Skeletal muscle satellite cell (primary cell): ENCODE measurements around the gene UACA.

Source experiments
- H3K27me3 ChIP-seq: 2 replicates; pipeline ENCODE4 v1.7.0; 2013; ENCODE audit warnings: low read length; ENCODE audit not compliant: control insufficient read depth, insufficient read depth
- H3K36me3 ChIP-seq: 2 replicates; pipeline ENCODE4 v1.7.0; 2013; ENCODE audit warnings: mild to moderate bottlenecking, control low read depth, low read length; ENCODE audit not compliant: insufficient read depth
- H3K4me1 ChIP-seq: 2 replicates; pipeline ENCODE4 v1.7.0; 2013; ENCODE audit warnings: low read length; ENCODE audit not compliant: control insufficient read depth, insufficient read depth
- H3K4me2 ChIP-seq: 2 replicates; pipeline ENCODE4 v1.7.0; 2013; ENCODE audit warnings: mild to moderate bottlenecking, low read length
- H3K4me3 ChIP-seq: 2 replicates; pipeline ENCODE4 v1.7.0; 2013; ENCODE audit warnings: low read length
- H3K9ac ChIP-seq: 2 replicates; pipeline ENCODE4 v1.7.0; 2013; ENCODE audit warnings: mild to moderate bottlenecking, low read depth, low read length, moderate library complexity
- H3K9me3 ChIP-seq: replicated peaks from 2 replicates; pipeline ENCODE4 v1.7.0; 2013; ENCODE audit warnings: mild to moderate bottlenecking, control low read depth, low read length

Gene UACA

DNA sequence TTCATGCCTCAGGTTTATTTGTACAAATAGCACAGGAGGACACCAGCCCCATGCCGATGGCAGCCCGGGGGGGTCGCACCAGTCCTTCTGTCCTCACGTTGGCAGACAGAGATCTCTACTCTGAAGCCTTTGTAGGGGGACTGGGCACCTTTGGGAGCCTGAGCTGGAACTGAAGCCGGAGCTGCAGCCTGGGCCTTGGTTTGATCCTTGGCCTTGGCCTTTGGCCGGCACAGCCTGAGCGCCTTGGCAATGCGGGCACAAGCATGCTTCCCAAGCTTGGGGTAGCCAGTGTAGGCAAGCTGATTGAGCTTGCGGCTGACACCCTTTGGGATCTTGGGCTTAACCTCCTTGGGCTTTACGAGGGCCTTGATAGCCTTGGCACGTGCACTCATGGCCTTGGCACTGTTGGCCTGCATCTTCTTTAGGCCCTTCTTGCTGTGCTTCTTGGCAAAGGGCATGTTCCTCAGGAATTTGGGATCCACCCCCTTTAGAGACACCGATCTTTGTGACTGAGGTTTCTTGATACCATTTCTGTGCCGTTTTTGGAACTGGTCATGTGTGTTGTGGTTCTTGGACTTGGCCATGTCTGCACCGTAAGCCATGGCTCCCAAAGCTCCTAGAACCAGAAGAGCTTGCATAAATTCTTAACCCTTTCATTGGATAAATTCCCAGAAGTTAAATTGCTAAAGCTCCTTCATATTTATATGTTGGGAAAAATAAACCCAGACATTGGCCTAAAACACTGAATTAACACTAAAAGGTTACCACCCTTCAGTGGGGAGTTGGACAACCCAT is 33.4 kb upstream of the UACA start:
- H3K27me3 ChIP-seq, result no peaks in the 10 kb centered on the region
- no peaks in the 10 kb centered on the region for H3K9me3 ChIP-seq
- H3K9ac ChIP-seq, result no peak overlapping the region
- no peak overlapping the region for H3K4me3 ChIP-seq
- no peaks in the 10 kb centered on the region for H3K36me3 ChIP-seq
- no peak overlapping the region for H3K4me2 ChIP-seq
- peaks cover 80% of the 10 kb centered on the region for H3K4me1 ChIP-seq

DNA sequence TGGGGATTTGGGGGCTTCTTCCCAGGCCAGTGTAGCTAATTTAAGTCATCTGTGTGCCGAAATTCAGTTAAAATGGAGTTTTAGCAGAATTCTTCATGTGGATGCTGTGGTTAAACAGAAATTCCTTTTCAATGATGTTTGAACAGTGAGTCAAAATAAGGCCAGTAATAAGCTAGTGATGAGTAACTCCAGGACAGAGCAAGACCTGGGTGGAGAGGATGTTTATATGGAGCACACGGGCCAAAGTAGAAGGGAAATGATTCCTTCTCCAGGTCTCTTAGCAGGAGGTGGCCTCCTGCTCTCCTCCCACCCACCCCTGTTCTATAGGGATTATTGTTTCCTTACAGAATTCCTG is 31.9 kb upstream of the UACA start:
- peak overlapping the region; percentile 43 for H3K4me3 ChIP-seq

DNA sequence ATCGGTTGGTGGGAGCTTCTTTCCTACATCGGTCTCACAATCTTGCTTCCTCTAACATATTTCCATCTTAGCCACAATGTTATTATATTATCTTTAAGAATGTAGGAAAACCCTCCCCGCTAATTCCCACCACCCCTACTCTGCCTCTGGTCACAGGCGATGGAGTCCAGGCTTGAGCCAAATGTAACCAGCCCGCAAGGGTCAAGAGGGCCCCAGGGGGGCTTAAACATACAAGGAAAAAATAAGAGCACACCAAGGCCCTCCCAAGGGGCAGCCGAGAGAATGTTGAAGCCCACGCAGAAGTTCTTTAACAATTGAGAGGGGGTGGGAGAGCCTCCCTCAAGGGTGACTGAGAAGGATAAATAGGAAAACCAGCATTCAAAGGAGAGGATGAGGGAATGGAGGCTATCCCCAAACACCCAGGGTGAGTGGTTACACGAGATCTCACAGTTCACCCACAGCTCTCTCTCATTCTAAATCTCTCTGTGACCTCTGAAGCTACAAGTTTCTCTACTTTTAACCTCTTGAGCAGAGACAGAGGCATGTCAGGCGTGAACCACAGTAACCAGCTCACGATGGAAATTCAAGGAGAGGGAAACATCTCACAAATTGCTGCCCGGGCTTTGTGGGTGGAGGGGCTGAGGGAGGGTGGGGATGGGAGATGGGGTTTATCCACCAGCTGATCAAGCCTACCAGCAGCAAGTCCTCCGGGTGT is 31.4 kb upstream of the UACA start:
- no peaks in the 10 kb centered on the region for H3K36me3 ChIP-seq
- H3K4me1 ChIP-seq, result peaks cover 73% of the 10 kb centered on the region
- H3K4me3 ChIP-seq, result peak overlapping the region; percentile 43
- H3K4me2 ChIP-seq, result peak overlapping the region; percentile 74
- no peaks in the 10 kb centered on the region for H3K9me3 ChIP-seq
- H3K27me3 ChIP-seq, result no peaks in the 10 kb centered on the region
- peak overlapping the region; percentile 87 for H3K9ac ChIP-seq

More for the DNA sequence above, 31.9 kb upstream of the UACA start:
- no peaks in the 10 kb centered on the region for H3K27me3 ChIP-seq
- H3K36me3 ChIP-seq, result no peaks in the 10 kb centered on the region
- H3K4me2 ChIP-seq, result peak overlapping the region; percentile 74
- peak overlapping the region; percentile 87 for H3K9ac ChIP-seq
- no peaks in the 10 kb centered on the region for H3K9me3 ChIP-seq
- H3K4me1 ChIP-seq, result peaks cover 76% of the 10 kb centered on the region

DNA sequence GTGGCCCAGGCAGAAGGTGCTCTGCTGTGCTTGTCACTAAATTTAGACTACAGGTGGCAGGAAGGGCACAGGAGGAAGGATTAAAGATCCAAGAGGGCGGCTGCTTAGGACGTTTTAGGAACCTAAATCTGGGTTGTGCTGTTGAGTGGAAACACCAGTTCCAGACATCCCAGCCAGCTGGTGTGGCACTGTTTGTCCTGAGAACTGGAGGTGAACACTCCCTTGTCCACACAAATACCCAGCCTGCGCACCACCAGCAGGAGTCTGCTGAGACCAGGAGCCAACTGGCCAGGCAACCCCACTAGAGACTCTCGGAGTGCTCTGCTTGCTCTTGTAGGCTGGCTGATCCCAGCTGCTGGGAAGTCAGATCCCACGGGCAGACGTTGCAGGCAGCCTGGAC is 30.3 kb upstream of the UACA start:
- Histone ChIP-seq H3K27me3 (no peaks in the 10 kb centered on the region), H3K4me2 (no peak overlapping the region), H3K9ac (peak overlapping the region; percentile 87), H3K4me1 (peaks cover 70% of the 10 kb centered on the region), H3K9me3 (no peaks in the 10 kb centered on the region), H3K4me3 (no peak overlapping the region), H3K36me3 (no peaks in the 10 kb centered on the region)

DNA sequence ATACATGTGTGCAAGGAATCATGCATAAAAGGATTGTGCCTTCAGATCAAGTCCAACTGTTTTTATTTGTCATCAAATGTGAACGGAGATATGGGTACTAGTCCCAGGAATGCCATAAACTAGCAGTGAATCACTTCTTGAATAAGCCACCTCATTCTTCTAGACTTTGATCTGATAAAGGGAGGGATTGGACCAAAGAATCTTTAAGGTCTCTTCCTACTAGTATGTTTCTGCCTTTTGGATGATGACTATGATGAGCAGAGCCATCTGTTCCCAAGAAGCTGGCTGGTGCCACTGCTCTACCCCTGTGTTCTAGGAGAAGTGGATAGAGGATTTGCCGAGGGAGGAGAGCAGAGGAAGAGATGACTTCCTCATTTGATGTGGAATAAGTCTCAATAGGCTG is 28.8 kb upstream of the UACA start:
- Histone ChIP-seq H3K4me2 (peak overlapping the region; percentile 42), H3K9me3 (no peaks in the 10 kb centered on the region), H3K4me1 (peaks cover 79% of the 10 kb centered on the region), H3K27me3 (no peaks in the 10 kb centered on the region), H3K9ac (peak overlapping the region; percentile 9), H3K36me3 (no peaks in the 10 kb centered on the region), H3K4me3 (no peak overlapping the region)

DNA sequence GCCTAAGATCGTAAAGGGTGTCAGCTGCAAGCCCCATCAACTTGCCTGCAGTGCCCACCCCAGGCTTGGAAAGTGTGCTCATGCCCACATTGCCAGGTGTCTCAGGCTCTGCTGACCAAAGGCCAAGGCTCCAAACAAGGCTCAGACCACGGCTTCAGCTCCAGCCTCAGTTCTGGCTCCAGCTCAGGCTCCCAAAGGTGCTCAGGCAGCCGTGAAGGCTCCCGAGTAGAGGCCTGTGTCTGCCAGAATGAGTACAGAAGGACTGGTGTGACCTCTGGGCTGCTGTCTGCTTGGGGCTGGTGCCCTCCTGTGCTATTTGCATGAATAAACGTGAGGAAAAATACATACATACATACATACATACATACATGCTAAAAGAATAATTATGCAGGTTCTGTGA is 27.9 kb upstream of the UACA start:
- no peaks in the 10 kb centered on the region for H3K36me3 ChIP-seq
- no peaks in the 10 kb centered on the region for H3K9me3 ChIP-seq
- H3K4me3 ChIP-seq, result no peak overlapping the region
- H3K27me3 ChIP-seq, result no peaks in the 10 kb centered on the region
- H3K4me1 ChIP-seq, result peaks cover 70% of the 10 kb centered on the region
- peak overlapping the region; percentile 24 for H3K9ac ChIP-seq
- H3K4me2 ChIP-seq, result peak overlapping the region; percentile 20

DNA sequence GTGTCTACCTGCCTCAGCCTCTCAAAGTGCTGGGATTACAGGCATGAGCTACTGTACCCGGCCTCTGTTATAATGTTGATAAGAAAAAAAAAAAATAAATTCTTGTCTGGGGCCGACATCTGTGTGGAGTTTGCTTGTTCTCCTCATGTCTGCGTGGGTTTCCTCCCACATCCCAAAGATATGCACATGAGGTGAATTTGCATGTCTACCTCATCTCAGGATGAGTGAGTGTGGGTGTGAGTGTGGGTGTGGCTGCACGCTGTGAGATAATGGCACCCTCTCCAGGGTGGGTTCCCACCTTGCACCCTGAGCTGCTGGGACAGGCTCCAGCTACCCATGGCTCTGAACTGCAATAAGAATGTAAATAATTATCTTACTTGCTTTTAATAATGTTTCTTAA is 25.9 kb upstream of the UACA start:
- no peaks in the 10 kb centered on the region for H3K36me3 ChIP-seq
- no peaks in the 10 kb centered on the region for H3K27me3 ChIP-seq
- H3K9me3 ChIP-seq, result no peaks in the 10 kb centered on the region
- H3K4me2 ChIP-seq, result no peak overlapping the region
- H3K4me1 ChIP-seq, result peaks cover 51% of the 10 kb centered on the region
- H3K9ac ChIP-seq, result no peak overlapping the region
- H3K4me3 ChIP-seq, result no peak overlapping the region

DNA sequence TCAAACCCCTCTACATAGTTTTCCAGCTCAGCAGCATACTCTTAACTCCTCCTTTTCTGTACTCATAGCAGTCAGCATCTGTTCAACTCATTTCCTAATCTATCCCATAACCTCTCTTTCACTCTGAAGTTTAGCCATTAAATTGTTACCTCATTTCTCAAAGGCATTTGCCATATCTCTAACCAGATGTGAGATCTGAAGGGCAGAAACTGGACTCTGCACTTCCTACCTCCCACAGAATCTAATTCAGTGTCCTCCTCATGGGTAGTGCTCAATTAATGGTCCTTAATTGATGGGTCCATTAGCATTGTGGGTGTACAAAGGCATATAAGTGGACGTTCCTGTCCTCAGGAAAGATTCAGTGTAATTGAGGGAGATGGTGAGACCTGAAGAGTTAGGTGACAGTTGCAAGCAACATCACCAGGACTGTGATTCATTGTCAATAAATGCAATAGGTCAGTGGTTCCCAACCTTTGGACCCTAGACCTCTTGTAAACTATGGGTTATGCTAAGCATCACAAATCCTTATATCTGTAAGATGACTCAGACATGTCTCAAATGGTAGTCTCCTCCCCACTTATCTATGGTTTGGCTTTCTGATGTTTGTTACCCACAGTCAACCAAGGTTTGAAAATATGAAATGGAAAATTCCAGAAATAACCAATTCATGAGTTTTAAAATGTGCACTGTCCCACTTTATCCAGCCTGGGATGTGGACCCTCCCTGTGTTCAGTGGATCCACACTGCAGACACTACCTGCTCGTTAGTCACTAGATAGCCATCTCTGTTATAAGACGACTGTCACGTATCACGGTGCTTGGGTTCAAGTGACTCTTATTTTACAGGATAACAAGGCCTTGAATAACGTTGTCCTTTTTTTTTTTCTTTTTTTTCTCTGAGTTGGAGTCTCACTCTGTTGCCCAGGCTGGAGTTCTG is 25.0 kb upstream of the UACA start:
- Histone ChIP-seq H3K36me3 (no peaks in the 10 kb centered on the region), H3K9me3 (no peaks in the 10 kb centered on the region), H3K4me3 (no peak overlapping the region), H3K4me2 (peak overlapping the region; percentile 50), H3K27me3 (no peaks in the 10 kb centered on the region), H3K9ac (no peak overlapping the region), H3K4me1 (peaks cover 49% of the 10 kb centered on the region)

DNA sequence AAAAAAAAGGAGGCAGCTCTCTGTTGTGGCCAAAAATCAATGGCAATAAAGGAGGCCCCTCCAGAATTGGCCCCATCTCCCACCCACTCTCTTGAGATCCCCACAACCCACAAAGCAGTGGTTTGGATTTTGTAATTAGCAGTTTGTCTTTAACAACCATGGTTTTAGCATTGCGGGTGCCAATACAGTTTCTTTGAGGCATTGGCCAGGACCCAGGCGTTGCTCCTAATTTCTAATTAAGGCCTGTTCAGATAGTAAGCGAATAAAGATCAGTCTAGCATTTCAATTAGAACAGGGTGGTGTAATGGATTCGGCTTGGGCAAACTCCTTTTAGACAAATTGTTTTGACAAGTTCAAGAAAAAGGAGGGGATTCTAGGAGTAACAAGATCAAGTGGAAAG is 23.6 kb upstream of the UACA start:
- Histone ChIP-seq H3K4me1 (peaks cover 39% of the 10 kb centered on the region), H3K4me3 (no peak overlapping the region), H3K36me3 (no peaks in the 10 kb centered on the region), H3K27me3 (no peaks in the 10 kb centered on the region), H3K9me3 (no peaks in the 10 kb centered on the region), H3K9ac (no peak overlapping the region), H3K4me2 (no peak overlapping the region)

DNA sequence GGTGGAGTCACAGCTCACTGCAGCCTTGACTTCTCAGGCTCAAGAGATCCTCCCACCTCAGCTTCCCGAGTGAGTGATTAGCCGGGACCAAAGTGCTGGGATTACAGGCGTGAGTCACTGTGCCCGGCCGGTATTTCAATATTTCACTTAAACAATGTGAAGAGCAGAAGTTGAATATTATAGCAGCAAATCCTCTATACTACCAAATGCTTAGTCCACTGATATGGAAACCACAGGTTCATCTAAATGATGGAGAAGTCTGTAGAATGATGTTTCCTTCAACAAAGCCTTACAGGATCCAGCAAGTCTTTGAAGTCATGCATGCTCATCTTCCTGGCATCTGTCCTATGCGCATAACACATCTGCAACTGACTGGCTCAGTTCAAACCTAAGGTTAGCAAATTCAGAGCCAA is 20.3 kb upstream of the UACA start:
- peaks cover 30% of the 10 kb centered on the region for H3K4me1 ChIP-seq
- no peaks in the 10 kb centered on the region for H3K27me3 ChIP-seq
- peak overlapping the region; percentile 9 for H3K4me2 ChIP-seq
- H3K4me3 ChIP-seq, result no peak overlapping the region
- H3K9ac ChIP-seq, result no peak overlapping the region
- H3K36me3 ChIP-seq, result no peaks in the 10 kb centered on the region
- no peaks in the 10 kb centered on the region for H3K9me3 ChIP-seq

DNA sequence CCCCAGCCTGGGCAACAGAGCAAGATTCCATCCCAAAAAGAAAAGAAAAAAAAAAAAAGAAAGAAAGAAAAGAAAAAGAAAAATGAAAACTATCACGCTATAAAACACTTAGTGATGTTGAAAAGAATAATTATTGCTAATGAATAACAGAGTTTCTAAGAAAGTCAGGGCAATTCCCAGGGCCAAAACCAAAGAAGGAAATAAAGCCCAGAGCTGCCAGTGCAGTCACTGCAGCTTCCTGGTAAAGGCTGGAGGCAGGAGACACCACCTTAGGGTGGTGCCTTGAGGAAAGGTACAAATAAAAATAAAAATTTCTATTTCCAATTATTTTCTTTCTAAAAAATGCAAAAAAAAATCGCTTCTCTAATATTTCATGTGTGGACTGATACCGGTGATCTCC is 19.7 kb upstream of the UACA start:
- Histone ChIP-seq H3K9me3 (no peaks in the 10 kb centered on the region), H3K36me3 (no peaks in the 10 kb centered on the region), H3K27me3 (no peaks in the 10 kb centered on the region), H3K4me2 (peak overlapping the region; percentile 9), H3K4me3 (no peak overlapping the region), H3K4me1 (peaks cover 30% of the 10 kb centered on the region), H3K9ac (no peak overlapping the region)
